H1 (cell line): ENCODE results near the gene GRM7.

Experiments
- EP300 ChIP-seq, 2 experiments: IDR thresholded peaks; 1 replicate in 1 of 2; 2 replicates in 1 of 2; pipeline ENCODE4 v1.6.1; 2011 to 2012; ENCODE audit warnings: low read depth in 2 of 2, low read length in 2 of 2, mild to moderate bottlenecking in 2 of 2, borderline replicate concordance in 1 of 2, inconsistent platforms in 1 of 2, moderate library complexity in 1 of 2
- KDM1A ChIP-seq: fragments of 200-600, 300-600 bp; sonication (generic); IDR thresholded peaks from 2 replicates; pipeline ENCODE4 v1.7.1; 2016; ENCODE audit warnings: mild to moderate bottlenecking, low read length, borderline replicate concordance
- POLR2AphosphoS5 ChIP-seq: IDR thresholded peaks from 2 replicates; pipeline ENCODE4 v1.6.1; 2011; ENCODE audit warnings: low read depth, low read length
- SUZ12 ChIP-seq: fragments of 200-600 bp; sonication (generic); IDR thresholded peaks from 2 replicates; pipeline ENCODE4 v1.6.1; 2012; ENCODE audit warnings: mild to moderate bottlenecking, inconsistent platforms, low read length, moderate library complexity, mixed read lengths
- TF ChIP-seq, protein P1 (sequence below), 3 experiments: IDR thresholded peaks; 1 replicate in 2 of 3; 2 replicates in 1 of 3; pipeline versions ENCODE4 v1.5.1 to v1.6.1; 2011; ENCODE audit warnings: low read length in 3 of 3, mild to moderate bottlenecking in 3 of 3, inconsistent platforms in 2 of 3, low read depth in 1 of 3, moderate library complexity in 1 of 3; ENCODE audit not compliant: insufficient read depth in 1 of 3; ENCODE audit errors: control extremely low read depth in 1 of 3

DNA sequence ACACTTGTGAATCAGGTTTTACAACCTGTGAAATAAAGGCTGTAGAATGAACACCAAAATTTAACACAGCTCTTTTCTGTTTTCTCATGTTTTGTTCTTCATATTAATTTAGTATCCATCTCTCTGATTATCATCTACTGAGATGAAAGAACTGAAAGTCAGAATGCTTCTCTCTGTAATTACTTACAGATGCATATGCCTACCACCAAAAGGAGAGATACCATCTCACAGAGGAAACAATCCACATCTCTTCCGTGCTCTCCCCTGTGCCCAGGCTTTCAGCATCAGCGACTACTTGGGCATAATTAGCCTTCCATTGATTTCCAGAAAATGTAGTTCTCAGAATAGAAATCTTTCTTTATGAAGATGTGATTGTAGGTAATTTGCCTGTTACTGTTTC lies 741.4 kb downstream of the GRM7 start:
- no peak for TF ChIP-seq SUZ12
- no peak for TF ChIP-seq KDM1A
- no peak for TF ChIP-seq EP300 (IDR thresholded peaks at IDR 0.05; ENCODE audit: borderline replicate concordance in 1 of 2, low read depth in 2 of 2, low read length in 2 of 2)
- no peak for TF ChIP-seq POLR2AphosphoS5
- TF ChIP-seq, protein P1, sequence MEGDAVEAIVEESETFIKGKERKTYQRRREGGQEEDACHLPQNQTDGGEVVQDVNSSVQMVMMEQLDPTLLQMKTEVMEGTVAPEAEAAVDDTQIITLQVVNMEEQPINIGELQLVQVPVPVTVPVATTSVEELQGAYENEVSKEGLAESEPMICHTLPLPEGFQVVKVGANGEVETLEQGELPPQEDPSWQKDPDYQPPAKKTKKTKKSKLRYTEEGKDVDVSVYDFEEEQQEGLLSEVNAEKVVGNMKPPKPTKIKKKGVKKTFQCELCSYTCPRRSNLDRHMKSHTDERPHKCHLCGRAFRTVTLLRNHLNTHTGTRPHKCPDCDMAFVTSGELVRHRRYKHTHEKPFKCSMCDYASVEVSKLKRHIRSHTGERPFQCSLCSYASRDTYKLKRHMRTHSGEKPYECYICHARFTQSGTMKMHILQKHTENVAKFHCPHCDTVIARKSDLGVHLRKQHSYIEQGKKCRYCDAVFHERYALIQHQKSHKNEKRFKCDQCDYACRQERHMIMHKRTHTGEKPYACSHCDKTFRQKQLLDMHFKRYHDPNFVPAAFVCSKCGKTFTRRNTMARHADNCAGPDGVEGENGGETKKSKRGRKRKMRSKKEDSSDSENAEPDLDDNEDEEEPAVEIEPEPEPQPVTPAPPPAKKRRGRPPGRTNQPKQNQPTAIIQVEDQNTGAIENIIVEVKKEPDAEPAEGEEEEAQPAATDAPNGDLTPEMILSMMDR (IDR thresholded peaks at IDR 0.05; ENCODE audit: control extremely low read depth in 1 of 3, insufficient read depth in 1 of 3, low read depth in 1 of 3, low read length in 3 of 3) = no peak
